ENCODE data around the gene DMRTC1.
"Not testable (repeated sequence)": the region's sequence is repeated elsewhere in the genome, so short reads cannot be mapped to it uniquely, and the experiment has no call there.

Gene DMRTC1

DNA sequence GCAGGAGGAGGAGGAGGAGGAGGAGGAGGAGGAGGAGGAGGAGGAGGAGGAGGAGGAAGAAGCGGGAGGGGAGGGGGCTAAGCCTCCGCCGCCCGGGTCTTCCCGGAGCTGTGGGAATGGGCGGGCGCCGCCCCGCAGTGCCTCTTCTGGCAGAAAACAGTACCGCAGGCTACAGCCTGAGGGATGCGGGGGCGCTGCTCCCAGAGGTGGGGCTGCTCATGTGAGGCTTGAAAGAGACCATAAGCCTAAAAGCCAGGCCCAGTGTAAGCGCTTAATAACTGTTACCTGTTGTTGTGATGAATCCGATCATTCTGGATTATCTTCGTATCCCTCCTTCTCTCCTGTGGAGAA, at the start of gene DMRTC1:
TSS of gene DMRTC1 (minus strand) at position 19 of the 351 bp plus-strand sequence. CDS start 68,143 bp downstream, outside the sequence.
- DNase-seq (ENCODE audit: low read depth); H3K4me3 ChIP-seq (ENCODE audit: low read depth, low read length): not testable (repeated sequence)

GRCh38 chrX:72980894-72981469, 37.3 kb upstream of the DMRTC1 start:
- DNase-seq (ENCODE audit: low read depth); H3K4me3 ChIP-seq (ENCODE audit: low read depth, low read length): not testable (repeated sequence)

DNA sequence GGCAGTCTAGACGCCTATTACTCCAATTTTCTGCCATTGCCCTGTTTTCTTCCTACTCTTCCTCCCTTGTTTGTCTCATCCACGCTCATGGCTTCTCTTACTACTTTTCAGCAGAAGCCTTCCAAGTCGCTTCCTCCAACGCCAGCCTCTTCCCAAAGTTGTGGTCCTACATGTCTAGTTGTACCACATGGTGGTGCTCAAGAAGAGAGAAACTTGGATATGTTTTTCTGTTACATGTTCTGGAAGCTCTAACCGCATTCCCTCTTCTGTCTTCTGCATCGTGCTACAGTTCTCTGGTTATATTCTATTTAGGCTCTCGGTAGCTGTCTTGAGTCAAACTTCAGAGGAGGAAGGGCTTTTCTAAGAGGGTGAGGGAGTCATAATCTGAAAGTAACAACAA, 31.2 kb upstream of the DMRTC1 start:
- not testable (repeated sequence) for DNase-seq (ENCODE audit: low read depth); H3K4me3 ChIP-seq (ENCODE audit: low read depth, low read length)

- H3K4me3 ChIP-seq (ENCODE audit: low read depth, low read length); DNase-seq (ENCODE audit: low read depth): not testable (repeated sequence)
Measured at GRCh38 chrX:72971859-72972258, 28.2 kb upstream of the DMRTC1 start.

GRCh38 chrX:72959971-72960370, 16.3 kb upstream of the DMRTC1 start:
- DNase-seq (ENCODE audit: low read depth); H3K4me3 ChIP-seq (ENCODE audit: low read depth, low read length): not testable (repeated sequence)

GRCh38 chrX:72943035-72943818, 410 bp downstream of the DMRTC1 start:
- not testable (repeated sequence) for DNase-seq (ENCODE audit: low read depth)

GRCh38 chrX:72942272-72942671, 1.4 kb downstream of the DMRTC1 start:
- not testable (repeated sequence) for H3K4me3 ChIP-seq (ENCODE audit: low read depth, low read length); DNase-seq (ENCODE audit: low read depth)

More at GRCh38 chrX:72943035-72943818, 410 bp downstream of the DMRTC1 start:
- not testable (repeated sequence) for H3K4me3 ChIP-seq (ENCODE audit: low read depth, low read length)

- H3K4me3 ChIP-seq (ENCODE audit: low read depth, low read length); DNase-seq (ENCODE audit: low read depth): not testable (repeated sequence)
Measured at GRCh38 chrX:72937906-72938305, 5.7 kb downstream of the DMRTC1 start, which contains the start of gene FAM236A. FAM236A (plus strand) TSS chrX:72938206; CDS start chrX:72938263, 57 bp downstream.

- not testable (repeated sequence) for H3K4me3 ChIP-seq (ENCODE audit: low read depth, low read length); DNase-seq (ENCODE audit: low read depth)
Measured at GRCh38 chrX:72936882-72937455, 6.7 kb downstream of the DMRTC1 start.

GRCh38 chrX:72936455-72936854, 7.2 kb downstream of the DMRTC1 start:
- not testable (repeated sequence) for DNase-seq (ENCODE audit: low read depth); H3K4me3 ChIP-seq (ENCODE audit: low read depth, low read length)

DNA sequence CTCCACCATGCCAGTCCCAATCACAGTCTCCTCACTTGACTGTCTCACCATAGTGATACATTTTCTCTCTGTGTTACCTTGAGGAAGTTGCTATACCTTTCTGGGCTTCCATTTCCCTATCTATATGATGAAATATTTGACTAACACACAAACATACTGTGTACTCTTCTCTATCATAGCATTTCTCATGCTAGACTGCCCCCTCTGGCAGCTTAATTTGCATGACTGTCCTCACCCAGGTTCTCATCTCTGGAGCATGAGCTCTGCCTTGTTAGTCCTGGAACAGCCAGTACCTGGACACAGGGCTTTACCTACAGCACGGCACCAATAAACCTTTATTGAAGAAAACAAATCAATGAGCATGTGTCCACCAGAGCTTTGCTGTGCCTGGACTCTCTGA, 11.4 kb downstream of the DMRTC1 start:
- DNase-seq (ENCODE audit: low read depth) = not testable (repeated sequence)

DNA sequence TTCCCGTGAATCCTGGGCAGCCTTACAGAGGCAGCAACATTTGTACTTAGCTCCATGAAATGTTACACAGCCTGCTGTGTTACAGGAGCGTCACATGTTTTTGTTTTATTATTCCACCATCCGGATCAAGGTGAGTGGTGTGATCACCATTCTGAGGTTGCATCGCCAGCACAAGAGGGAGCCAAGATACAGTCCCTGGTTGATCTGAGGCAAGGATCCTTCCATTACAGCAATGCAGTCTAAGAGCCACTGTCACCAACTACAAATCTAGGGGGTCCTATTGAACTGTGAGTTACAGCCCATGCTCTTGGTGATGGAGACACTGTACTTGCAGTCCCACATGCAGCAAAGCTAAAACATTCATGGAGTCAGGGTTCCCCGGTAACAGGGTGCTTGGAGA, 27.5 kb downstream of the DMRTC1 start:
- DNase-seq (ENCODE audit: low read depth); H3K4me3 ChIP-seq (ENCODE audit: low read depth, low read length): not testable (repeated sequence)

More for the DNA sequence above, 11.4 kb downstream of the DMRTC1 start:
- H3K4me3 ChIP-seq (ENCODE audit: low read depth, low read length) = not testable (repeated sequence)

GRCh38 chrX:72912315-72912714, 31.3 kb downstream of the DMRTC1 start, which contains the start of gene FAM236C:
FAM236C (plus strand) TSS chrX:72912615; CDS start chrX:72912715, 100 bp downstream.
- DNase-seq (ENCODE audit: low read depth); H3K4me3 ChIP-seq (ENCODE audit: low read depth, low read length): not testable (repeated sequence)

- not testable (repeated sequence) for H3K4me3 ChIP-seq (ENCODE audit: low read depth, low read length); DNase-seq (ENCODE audit: low read depth)
Measured at GRCh38 chrX:72889740-72890139, 53.9 kb downstream of the DMRTC1 start.

DNA sequence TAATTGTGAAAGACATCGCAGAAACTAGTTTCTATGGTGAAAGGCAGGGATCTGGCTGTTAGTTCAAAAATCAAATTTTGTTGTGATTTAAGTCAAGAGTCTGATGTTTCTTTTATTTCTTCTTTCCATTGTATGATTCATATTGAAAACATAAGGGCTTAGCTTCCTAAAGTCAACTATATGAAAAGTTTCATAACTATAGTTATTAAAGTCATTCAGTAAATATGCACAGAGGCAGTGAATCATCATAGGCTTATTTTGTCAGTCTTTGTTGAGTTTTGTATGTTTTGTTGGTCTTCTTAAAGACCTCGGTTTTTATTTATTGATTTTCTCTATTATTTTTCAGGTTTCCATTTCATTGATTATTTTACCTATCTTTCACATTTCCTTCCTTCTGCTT, 60.7 kb downstream of the DMRTC1 start:
- H3K4me3 ChIP-seq (ENCODE audit: low read depth, low read length); DNase-seq (ENCODE audit: low read depth): not testable (repeated sequence)

- H3K4me3 ChIP-seq (ENCODE audit: low read depth, low read length); DNase-seq (ENCODE audit: low read depth): not testable (repeated sequence)
Measured at GRCh38 chrX:72837532-72837931, 106.1 kb downstream of the DMRTC1 start.

DNA sequence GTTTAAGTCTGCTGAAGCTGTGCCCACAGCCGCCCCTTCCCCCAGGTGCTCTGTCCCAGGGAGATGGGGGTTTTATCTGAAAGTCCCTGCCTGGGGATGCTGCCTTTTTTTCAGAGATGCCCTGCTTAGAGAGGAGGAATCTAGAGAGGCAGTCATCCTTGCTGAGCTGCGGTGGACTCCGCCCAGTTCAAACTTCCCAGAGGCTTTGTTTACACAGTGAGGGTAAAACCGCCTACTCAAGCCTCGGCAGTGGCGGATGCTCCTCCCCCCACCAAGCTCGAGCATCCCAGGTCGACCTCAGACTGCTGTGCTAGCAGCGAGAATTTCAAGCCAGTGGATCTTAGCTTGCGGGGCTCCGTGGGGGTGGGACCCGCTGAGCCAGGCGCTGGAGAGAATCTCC, 112.9 kb downstream of the DMRTC1 start:
- DNase-seq (ENCODE audit: low read depth); H3K4me3 ChIP-seq (ENCODE audit: low read depth, low read length): not testable (repeated sequence)

All from LNCaP clone FGC (cell line).